GM23338 (cell line): ENCODE data around the gene SLC4A7. TPM values are rescaled to one million over a fixed set of nuclear protein-coding genes. Genes with fewer than 3 reads are reported as not detected.

Source experiments
- ATAC-seq: fragments of 200-7000 bp; cut with Tn5 transposase; 3 replicates; pipeline ENCODE4 v1.9.1; 2020
- DNase-seq: peaks from one replicate; pipeline ENCODE4 v3.0.0-alpha.2; 2015; ENCODE audit warnings: low spot score
- H2AFZ ChIP-seq: fragments of 200-600 bp; sonication (generic); 2 replicates; pipeline ENCODE4 v1.8.0; 2016; ENCODE audit warnings: antibody characterized with exemption, mild to moderate bottlenecking, moderate library complexity
- H3F3A ChIP-seq: fragments of 200-600 bp; sonication (generic); replicated peaks from 2 replicates; pipeline ENCODE4 v1.8.0; 2017; ENCODE audit warnings: antibody characterized with exemption, mixed run types, low read depth
- H3K27ac ChIP-seq: fragments of 200-600 bp; sonication (generic); 2 replicates; pipeline ENCODE4 v1.6.1; 2016; ENCODE audit warnings: low read depth
- H3K27me3 ChIP-seq: fragments of 200-600 bp; sonication (generic); 2 replicates; pipeline ENCODE4 v1.8.0; 2016; ENCODE audit warnings: mild to moderate bottlenecking, mixed run types, moderate library complexity; ENCODE audit not compliant: insufficient read depth
- H3K36me3 ChIP-seq: fragments of 200-600 bp; sonication (generic); 2 replicates; pipeline ENCODE4 v1.8.0; 2016; ENCODE audit warnings: mild to moderate bottlenecking; ENCODE audit not compliant: insufficient read depth
- H3K4me1 ChIP-seq: fragments of 200-600 bp; sonication (generic); 2 replicates; pipeline ENCODE4 v1.8.0; 2016; ENCODE audit warnings: mild to moderate bottlenecking, moderate library complexity; ENCODE audit not compliant: insufficient read depth
- H3K4me2 ChIP-seq: fragments of 200-600 bp; sonication (generic); 2 replicates; pipeline ENCODE4 v1.7.1; 2017; ENCODE audit warnings: mixed run types
- H3K4me3 ChIP-seq: fragments of 200-600 bp; sonication (generic); 2 replicates; pipeline ENCODE4 v1.6.1; 2016; ENCODE audit warnings: mixed run types
- H3K79me2 ChIP-seq: fragments of 200-600 bp; sonication (generic); replicated peaks from 2 replicates; pipeline ENCODE4 v1.8.0; 2017; ENCODE audit warnings: mild to moderate bottlenecking; ENCODE audit not compliant: insufficient read depth
- H3K9me2 ChIP-seq: fragments of 200-600 bp; sonication (generic); 2 replicates; pipeline ENCODE4 v1.8.0; 2017; ENCODE audit not compliant: insufficient read depth
- H4K20me1 ChIP-seq: fragments of 200-600 bp; sonication (generic); replicated peaks from 2 replicates; pipeline ENCODE4 v1.8.0; 2017; ENCODE audit warnings: mild to moderate bottlenecking; ENCODE audit not compliant: insufficient read depth
- H3K27ac Mint-ChIP-seq: 2 replicates; pipeline ENCODE4 v1.8.0; 2020; ENCODE audit warnings: inconsistent platforms, mild to moderate bottlenecking, moderate library complexity, mixed read lengths
- H3K27me3 Mint-ChIP-seq: 3 replicates; pipeline ENCODE4 v1.8.0; 2022; ENCODE audit warnings: low read depth, mild to moderate bottlenecking, moderate library complexity, mixed read lengths, inconsistent platforms; ENCODE audit not compliant: insufficient read depth, poor library complexity
- H3K36me3 Mint-ChIP-seq: 3 replicates; pipeline ENCODE4 v1.8.0; 2021; ENCODE audit warnings: low read depth, mild to moderate bottlenecking, inconsistent platforms, moderate library complexity, mixed read lengths
- H3K4me1 Mint-ChIP-seq: 3 replicates; pipeline ENCODE4 v1.8.0; 2020; ENCODE audit warnings: mild to moderate bottlenecking, inconsistent platforms, mixed read lengths
- H3K4me3 Mint-ChIP-seq: 3 replicates; pipeline ENCODE4 v1.8.0; 2021; ENCODE audit warnings: moderate library complexity, mild to moderate bottlenecking, inconsistent platforms, mixed read lengths
- H3K9me3 Mint-ChIP-seq: 3 replicates; pipeline ENCODE4 v1.8.0; 2020; ENCODE audit warnings: moderate library complexity, mild to moderate bottlenecking, inconsistent platforms, mixed read lengths
- CREB1 ChIP-seq: fragments of 250-450 bp; sonication (Bioruptor Pico); IDR thresholded peaks from 2 replicates; pipeline ENCODE4 v1.5.0; 2020; ENCODE audit warnings: low read depth, mild to moderate bottlenecking, moderate library complexity
- CTCF ChIP-seq, 2 experiments: fragments of 200-600 bp in 1 of 2; sonication (generic) in 1 of 2; conservative IDR thresholded peaks; 2 replicates each; pipeline versions ENCODE4 v1.5.1 to v1.6.1; 2016 to 2017; ENCODE audit warnings: antibody characterized with exemption in 2 of 2, low read depth in 2 of 2, mild to moderate bottlenecking in 2 of 2, moderate library complexity in 1 of 2
- EZH2 ChIP-seq: fragments of 200-600 bp; sonication (generic); IDR thresholded peaks from one replicate; pipeline ENCODE4 v1.8.0; 2017; ENCODE audit warnings: antibody characterized with exemption, mild to moderate bottlenecking, low read depth; ENCODE audit not compliant: unreplicated experiment
- EZH2phosphoT487 ChIP-seq: fragments of 200-600 bp; sonication (generic); IDR thresholded peaks from one replicate; pipeline ENCODE4 v1.8.1; 2018; ENCODE audit warnings: antibody characterized with exemption; ENCODE audit not compliant: unreplicated experiment
- NANOG ChIP-seq: IDR thresholded peaks from 2 replicates; pipeline ENCODE4 v1.6.1; 2016; ENCODE audit warnings: antibody characterized with exemption, borderline replicate concordance
- REST ChIP-seq: IDR thresholded peaks from one replicate; pipeline ENCODE4 v1.6.1; 2018; ENCODE audit warnings: antibody characterized with exemption; ENCODE audit not compliant: unreplicated experiment
- STAT1 ChIP-seq: IDR thresholded peaks from one replicate; pipeline ENCODE4 v1.6.1; 2016; ENCODE audit warnings: antibody characterized with exemption; ENCODE audit not compliant: unreplicated experiment
- ZNF114 ChIP-seq: fragments of 250-450 bp; sonication (Bioruptor Pico); IDR thresholded peaks from 2 replicates; pipeline ENCODE4 v1.5.0; 2020; ENCODE audit warnings: mild to moderate bottlenecking, moderate library complexity
- ZNF331 ChIP-seq: fragments of 250-450 bp; sonication (Bioruptor Pico); IDR thresholded peaks from 2 replicates; pipeline ENCODE4 v1.5.0; 2020; ENCODE audit warnings: low read depth, mild to moderate bottlenecking, moderate library complexity
- ZNF462 ChIP-seq: fragments of 250-450 bp; sonication (Bioruptor Pico); IDR thresholded peaks from 2 replicates; pipeline ENCODE4 v1.5.0; 2020; ENCODE audit warnings: mild to moderate bottlenecking, moderate library complexity
- polyA plus RNA-seq: library from polyadenylated mRNA; unstranded; fragments of >200 nt; fragmentation: Nextera tagmentation; extraction: Ambion mirVana; gene quantifications from 2 replicates; pipeline ENCODE4 v1.2.1, GENCODE V29; 2016
- total RNA-seq: library from RNA; depleted of rRNA; stranded (reverse); fragments of >200 nt; shearing (Covaris generic); gene quantifications from 2 replicates; pipeline ENCODE4 v1.2.3, GENCODE V29; 2014

The SLC4A7 gene
- total and polyA plus RNA-seq, 2 experiments from 2014 or later = 44.4 to 101 TPM

- Histone ChIP-seq H3K79me2 (peaks cover 100% of the 10 kb centered on the region), H3F3A (no peaks in the 10 kb centered on the region), H3K36me3 (no peaks in the 10 kb centered on the region), H3K4me1 (peaks cover 4% of the 10 kb centered on the region; the same call in 1 of the 2 replicates), H4K20me1 (peaks cover 21% of the 10 kb centered on the region), H3K4me2 (no peak overlapping the region), H3K4me3 (no peak overlapping the region), H2AFZ (no peak overlapping the region), H3K27ac (no peak overlapping the region), H3K9me2 (no peaks in the 10 kb centered on the region), H3K27me3 (no peaks in the 10 kb centered on the region)
- TF ChIP-seq STAT1 (no peak), ZNF462 (CRISPR knock-in tag) (no peak), ZNF331 (CRISPR knock-in tag) (no peak), EZH2 (no peak), EZH2phosphoT487 (no peak), REST (no peak), CREB1 (CRISPR knock-in tag) (no peak), NANOG (no peak), CTCF (conservative IDR thresholded peaks at IDR 0.05; ENCODE audit: low read depth in 2 of 2) (no peak), ZNF114 (CRISPR knock-in tag) (no peak)
- DNase-seq = no peak
- Mint-ChIP-seq H3K4me1 (peaks cover 22% of the 10 kb centered on the region; the same call in 2 of the 3 replicates), H3K4me3 (no peak overlapping the region), H3K27ac (no peak overlapping the region), H3K9me3 (no peaks in the 10 kb centered on the region), H3K36me3 (peaks cover 23% of the 10 kb centered on the region), H3K27me3 (peaks cover 2% of the 10 kb centered on the region)
- no peak for ATAC-seq
These were observed 15.8 kb downstream of the SLC4A7 start for GRCh38 chr3:27468283-27468886.
